ENCODE measurements around the gene ARTN. TPM values are rescaled to one million over a fixed set of nuclear protein-coding genes. Genes with fewer than 3 reads are reported as not detected.

The ARTN gene
- total and polyA plus RNA-seq, 9 of the 15 experiments (the other 6 are each of a cell fraction or from before 2014, with no cell fraction given) = 0.06 to 0.38 TPM; not detected in 7

DNA sequence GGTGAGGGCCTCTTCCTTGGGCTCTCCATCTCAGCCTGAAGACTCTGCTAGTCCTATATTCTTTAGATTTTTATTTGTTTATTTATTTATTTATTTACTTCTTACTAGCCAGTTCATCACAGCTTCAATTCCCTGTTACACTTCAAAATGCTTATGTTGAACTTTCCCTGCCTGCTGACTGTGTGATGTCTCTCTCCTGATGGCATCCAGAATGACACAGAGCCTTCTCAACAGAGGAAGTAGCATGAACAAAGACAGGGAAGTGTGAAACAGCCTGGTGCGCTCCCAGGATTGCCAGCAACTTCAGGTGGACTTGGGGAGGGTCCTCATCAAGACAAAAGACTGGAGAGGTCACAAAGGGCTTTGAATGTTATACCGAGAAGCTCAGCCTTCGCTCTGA is 8.8 kb downstream of the ARTN start (continued):
- TF ChIP-seq, protein P1, sequence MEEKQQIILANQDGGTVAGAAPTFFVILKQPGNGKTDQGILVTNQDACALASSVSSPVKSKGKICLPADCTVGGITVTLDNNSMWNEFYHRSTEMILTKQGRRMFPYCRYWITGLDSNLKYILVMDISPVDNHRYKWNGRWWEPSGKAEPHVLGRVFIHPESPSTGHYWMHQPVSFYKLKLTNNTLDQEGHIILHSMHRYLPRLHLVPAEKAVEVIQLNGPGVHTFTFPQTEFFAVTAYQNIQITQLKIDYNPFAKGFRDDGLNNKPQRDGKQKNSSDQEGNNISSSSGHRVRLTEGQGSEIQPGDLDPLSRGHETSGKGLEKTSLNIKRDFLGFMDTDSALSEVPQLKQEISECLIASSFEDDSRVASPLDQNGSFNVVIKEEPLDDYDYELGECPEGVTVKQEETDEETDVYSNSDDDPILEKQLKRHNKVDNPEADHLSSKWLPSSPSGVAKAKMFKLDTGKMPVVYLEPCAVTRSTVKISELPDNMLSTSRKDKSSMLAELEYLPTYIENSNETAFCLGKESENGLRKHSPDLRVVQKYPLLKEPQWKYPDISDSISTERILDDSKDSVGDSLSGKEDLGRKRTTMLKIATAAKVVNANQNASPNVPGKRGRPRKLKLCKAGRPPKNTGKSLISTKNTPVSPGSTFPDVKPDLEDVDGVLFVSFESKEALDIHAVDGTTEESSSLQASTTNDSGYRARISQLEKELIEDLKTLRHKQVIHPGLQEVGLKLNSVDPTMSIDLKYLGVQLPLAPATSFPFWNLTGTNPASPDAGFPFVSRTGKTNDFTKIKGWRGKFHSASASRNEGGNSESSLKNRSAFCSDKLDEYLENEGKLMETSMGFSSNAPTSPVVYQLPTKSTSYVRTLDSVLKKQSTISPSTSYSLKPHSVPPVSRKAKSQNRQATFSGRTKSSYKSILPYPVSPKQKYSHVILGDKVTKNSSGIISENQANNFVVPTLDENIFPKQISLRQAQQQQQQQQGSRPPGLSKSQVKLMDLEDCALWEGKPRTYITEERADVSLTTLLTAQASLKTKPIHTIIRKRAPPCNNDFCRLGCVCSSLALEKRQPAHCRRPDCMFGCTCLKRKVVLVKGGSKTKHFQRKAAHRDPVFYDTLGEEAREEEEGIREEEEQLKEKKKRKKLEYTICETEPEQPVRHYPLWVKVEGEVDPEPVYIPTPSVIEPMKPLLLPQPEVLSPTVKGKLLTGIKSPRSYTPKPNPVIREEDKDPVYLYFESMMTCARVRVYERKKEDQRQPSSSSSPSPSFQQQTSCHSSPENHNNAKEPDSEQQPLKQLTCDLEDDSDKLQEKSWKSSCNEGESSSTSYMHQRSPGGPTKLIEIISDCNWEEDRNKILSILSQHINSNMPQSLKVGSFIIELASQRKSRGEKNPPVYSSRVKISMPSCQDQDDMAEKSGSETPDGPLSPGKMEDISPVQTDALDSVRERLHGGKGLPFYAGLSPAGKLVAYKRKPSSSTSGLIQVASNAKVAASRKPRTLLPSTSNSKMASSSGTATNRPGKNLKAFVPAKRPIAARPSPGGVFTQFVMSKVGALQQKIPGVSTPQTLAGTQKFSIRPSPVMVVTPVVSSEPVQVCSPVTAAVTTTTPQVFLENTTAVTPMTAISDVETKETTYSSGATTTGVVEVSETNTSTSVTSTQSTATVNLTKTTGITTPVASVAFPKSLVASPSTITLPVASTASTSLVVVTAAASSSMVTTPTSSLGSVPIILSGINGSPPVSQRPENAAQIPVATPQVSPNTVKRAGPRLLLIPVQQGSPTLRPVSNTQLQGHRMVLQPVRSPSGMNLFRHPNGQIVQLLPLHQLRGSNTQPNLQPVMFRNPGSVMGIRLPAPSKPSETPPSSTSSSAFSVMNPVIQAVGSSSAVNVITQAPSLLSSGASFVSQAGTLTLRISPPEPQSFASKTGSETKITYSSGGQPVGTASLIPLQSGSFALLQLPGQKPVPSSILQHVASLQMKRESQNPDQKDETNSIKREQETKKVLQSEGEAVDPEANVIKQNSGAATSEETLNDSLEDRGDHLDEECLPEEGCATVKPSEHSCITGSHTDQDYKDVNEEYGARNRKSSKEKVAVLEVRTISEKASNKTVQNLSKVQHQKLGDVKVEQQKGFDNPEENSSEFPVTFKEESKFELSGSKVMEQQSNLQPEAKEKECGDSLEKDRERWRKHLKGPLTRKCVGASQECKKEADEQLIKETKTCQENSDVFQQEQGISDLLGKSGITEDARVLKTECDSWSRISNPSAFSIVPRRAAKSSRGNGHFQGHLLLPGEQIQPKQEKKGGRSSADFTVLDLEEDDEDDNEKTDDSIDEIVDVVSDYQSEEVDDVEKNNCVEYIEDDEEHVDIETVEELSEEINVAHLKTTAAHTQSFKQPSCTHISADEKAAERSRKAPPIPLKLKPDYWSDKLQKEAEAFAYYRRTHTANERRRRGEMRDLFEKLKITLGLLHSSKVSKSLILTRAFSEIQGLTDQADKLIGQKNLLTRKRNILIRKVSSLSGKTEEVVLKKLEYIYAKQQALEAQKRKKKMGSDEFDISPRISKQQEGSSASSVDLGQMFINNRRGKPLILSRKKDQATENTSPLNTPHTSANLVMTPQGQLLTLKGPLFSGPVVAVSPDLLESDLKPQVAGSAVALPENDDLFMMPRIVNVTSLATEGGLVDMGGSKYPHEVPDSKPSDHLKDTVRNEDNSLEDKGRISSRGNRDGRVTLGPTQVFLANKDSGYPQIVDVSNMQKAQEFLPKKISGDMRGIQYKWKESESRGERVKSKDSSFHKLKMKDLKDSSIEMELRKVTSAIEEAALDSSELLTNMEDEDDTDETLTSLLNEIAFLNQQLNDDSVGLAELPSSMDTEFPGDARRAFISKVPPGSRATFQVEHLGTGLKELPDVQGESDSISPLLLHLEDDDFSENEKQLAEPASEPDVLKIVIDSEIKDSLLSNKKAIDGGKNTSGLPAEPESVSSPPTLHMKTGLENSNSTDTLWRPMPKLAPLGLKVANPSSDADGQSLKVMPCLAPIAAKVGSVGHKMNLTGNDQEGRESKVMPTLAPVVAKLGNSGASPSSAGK (IDR thresholded peaks at IDR 0.05) = no peak
- no peak for TF ChIP-seq TCF15 (CRISPR knock-in tag; IDR thresholded peaks at IDR 0.05)
- TF ChIP-seq CXXC5 (CRISPR knock-in tag; IDR thresholded peaks at IDR 0.05) = no peak

All from K562 (cell line).